Common myeloid progenitor, CD34-positive (primary cell): ENCODE data around the gene C19orf44.

Source experiments
- CTCF ChIA-PET: fragments of 350-600 bp; sonication (Branson Sonifier 250); formaldehyde crosslinking; loops from one replicate; lab custom pipeline; 2021; ENCODE audit warnings: antibody characterized with exemption; lab: Charles Lee
- POLR2A ChIA-PET: fragments of 350-600 bp; sonication (Branson Sonifier 250); formaldehyde crosslinking; loops from one replicate; lab custom pipeline; 2021; ENCODE audit warnings: antibody characterized with exemption; lab: Charles Lee
- DNase-seq, 3 donors: peaks; one replicate each; pipeline versions ENCODE4 v3.0.0 to v3.0.0-alpha.2; 2013
- H3K27ac ChIP-seq, 2 experiments: 1 replicate in 1 of 2; 2 replicates in 1 of 2; pipeline ENCODE4 v1.7.0; 2013; ENCODE audit warnings: inconsistent platforms in 2 of 2, low read length in 2 of 2, mild to moderate bottlenecking in 2 of 2, low read depth in 1 of 2, moderate library complexity in 1 of 2; ENCODE audit not compliant: severe bottlenecking in 2 of 2, insufficient read depth in 1 of 2, poor library complexity in 1 of 2
- H3K27me3 ChIP-seq, 5 experiments: replicated peaks in 2 of 5; 1 replicate in 3 of 5; 2 replicates in 2 of 5; pipeline versions ENCODE4 v1.6.1 to v1.7.0; 2013; ENCODE audit warnings: low read length in 4 of 5, mild to moderate bottlenecking in 2 of 5, moderate library complexity in 2 of 5, inconsistent platforms in 1 of 5; ENCODE audit not compliant: insufficient read depth in 5 of 5, control insufficient read depth in 4 of 5
- H3K36me3 ChIP-seq, 4 experiments: 1 replicate in 2 of 4; 2 replicates in 2 of 4; pipeline versions ENCODE4 v1.6.1 to v1.7.0; 2013; ENCODE audit warnings: low read length in 3 of 4, control low read depth in 1 of 4, mild to moderate bottlenecking in 1 of 4; ENCODE audit not compliant: control insufficient read depth in 4 of 4, insufficient read depth in 4 of 4
- H3K4me1 ChIP-seq, 4 experiments: 1 replicate in 3 of 4; 2 replicates in 1 of 4; pipeline versions ENCODE4 v1.6.1 to v1.7.1; 2013; ENCODE audit warnings: low read length in 3 of 4, mild to moderate bottlenecking in 3 of 4, control low read depth in 1 of 4, inconsistent platforms in 1 of 4, moderate library complexity in 1 of 4; ENCODE audit not compliant: control insufficient read depth in 4 of 4, insufficient read depth in 4 of 4; ENCODE audit errors: control extremely low read depth in 1 of 4
- H3K4me3 ChIP-seq, 7 experiments: 1 replicate in 4 of 7; 2 replicates in 3 of 7; pipeline versions ENCODE4 v1.5.1 to v1.7.0; 2013; ENCODE audit warnings: mild to moderate bottlenecking in 7 of 7, low read length in 6 of 7, moderate library complexity in 6 of 7, inconsistent platforms in 2 of 7, low read depth in 2 of 7, control low read depth in 1 of 7; ENCODE audit not compliant: insufficient read depth in 4 of 7, control insufficient read depth in 1 of 7; ENCODE audit errors: extremely low read depth in 1 of 7
- H3K9me3 ChIP-seq, 5 experiments: 1 replicate in 4 of 5; 2 replicates in 1 of 5; pipeline versions ENCODE4 v1.6.1 to v1.7.1; 2013; ENCODE audit warnings: low read length in 4 of 5, mild to moderate bottlenecking in 2 of 5, inconsistent platforms in 1 of 5, low read depth in 1 of 5, moderate library complexity in 1 of 5; ENCODE audit not compliant: control insufficient read depth in 4 of 5, insufficient read depth in 2 of 5; ENCODE audit errors: control extremely low read depth in 1 of 5
- WGBS: methylation state at CpG from one replicate; pipeline ENCODE4 v1.1.5; 2013; ENCODE audit not compliant: insufficient coverage; 5-methylcytosine and 5-hydroxymethylcytosine counted together

C19orf44 gene

DNA sequence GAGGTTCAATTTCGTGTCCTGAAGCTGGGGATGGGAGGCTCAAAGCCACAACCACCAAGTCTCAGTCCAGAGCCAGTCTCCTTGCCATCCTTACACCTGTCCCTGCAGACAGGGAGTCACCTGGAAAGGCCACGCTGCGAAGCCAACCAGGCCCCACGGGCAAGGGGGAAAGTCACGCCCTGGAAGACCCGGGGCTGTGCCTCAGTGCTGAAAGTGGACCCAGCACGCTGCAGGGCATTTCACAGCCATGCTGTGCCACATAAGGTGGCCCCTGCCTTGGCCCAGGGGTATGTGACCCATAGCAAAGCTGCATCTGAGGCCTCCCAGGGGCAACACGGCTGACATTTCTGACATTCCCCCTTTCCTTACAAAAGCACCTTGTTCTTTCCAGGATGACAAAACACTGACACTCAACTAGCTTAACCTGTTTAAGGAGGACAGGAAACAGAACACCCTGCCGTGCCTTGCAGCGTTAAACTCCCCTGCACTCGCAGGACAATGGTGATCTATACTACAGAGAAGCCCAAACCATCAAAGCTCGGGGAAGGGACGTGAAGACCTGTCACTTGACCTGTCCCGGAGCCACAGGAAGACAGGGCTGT lies 31.2 kb downstream of the C19orf44 start:
- H3K36me3 ChIP-seq = peaks cover 15 to 96% (median 76%) of the 10 kb centered on the region in 4 experiments
- 90% methylated on average over 12 of the region's 14 CpGs for WGBS
- H3K9me3 ChIP-seq = no peaks in the 10 kb centered on the region
- ChIA-PET CTCF (interaction anchor here (0.7 to 1.7 kb wide), 5 partner anchors 9 to 601 kb away, joined by 3 to 6 read pairs (median 3); no protein-coding TSS in a partner anchor), POLR2A (no interaction called here)
- no peaks in the 10 kb centered on the region for H3K27me3 ChIP-seq
- H3K4me1 ChIP-seq = no peaks in the 10 kb centered on the region
- no peak overlapping the region for H3K4me3 ChIP-seq
- no peak for DNase-seq
- H3K27ac ChIP-seq = no peak overlapping the region

DNA sequence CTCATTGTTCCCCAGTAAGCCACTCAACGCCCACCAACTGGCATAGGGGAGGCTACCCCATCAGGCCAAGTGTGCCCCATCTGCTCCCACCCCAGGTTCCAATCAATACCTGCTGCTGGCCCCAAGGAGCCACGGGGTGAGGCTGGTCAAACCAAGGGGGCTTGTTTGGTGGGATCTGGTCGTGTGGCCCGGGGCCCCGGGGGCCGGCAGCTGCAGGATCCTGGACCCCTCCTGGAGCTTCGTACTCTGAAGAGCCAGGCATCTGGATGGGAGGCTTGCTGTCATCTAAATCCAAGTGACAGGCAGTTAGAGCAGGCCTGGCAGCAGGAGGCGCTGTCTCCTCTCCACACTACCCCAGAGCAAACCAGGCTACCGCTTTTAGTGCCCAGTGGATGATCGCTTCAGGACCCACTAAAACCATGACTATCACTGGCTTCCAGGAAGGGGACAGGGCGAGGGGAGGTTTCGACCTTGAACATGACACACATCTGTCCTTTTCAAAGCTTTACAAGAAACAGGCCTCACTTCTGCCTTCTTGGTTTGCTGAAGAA lies 31.9 kb downstream of the C19orf44 start:
- no peaks in the 10 kb centered on the region for H3K4me1 ChIP-seq
- no peaks in the 10 kb centered on the region for H3K27me3 ChIP-seq
- ChIA-PET CTCF (interaction anchor here (0.9 to 1.7 kb wide), 5 partner anchors 9 to 189 kb away, joined by 3 to 6 read pairs (median 3); no protein-coding TSS in a partner anchor), POLR2A (no interaction called here)
- 98% methylated on average over 10 of the region's 12 CpGs for WGBS
- H3K36me3 ChIP-seq = peaks cover 15 to 96% (median 76%) of the 10 kb centered on the region in 4 experiments
- H3K4me3 ChIP-seq = no peak overlapping the region
- H3K9me3 ChIP-seq = no peaks in the 10 kb centered on the region
- peak; percentile 47 to 70 (median 63) for DNase-seq
- H3K27ac ChIP-seq = no peak overlapping the region

DNA sequence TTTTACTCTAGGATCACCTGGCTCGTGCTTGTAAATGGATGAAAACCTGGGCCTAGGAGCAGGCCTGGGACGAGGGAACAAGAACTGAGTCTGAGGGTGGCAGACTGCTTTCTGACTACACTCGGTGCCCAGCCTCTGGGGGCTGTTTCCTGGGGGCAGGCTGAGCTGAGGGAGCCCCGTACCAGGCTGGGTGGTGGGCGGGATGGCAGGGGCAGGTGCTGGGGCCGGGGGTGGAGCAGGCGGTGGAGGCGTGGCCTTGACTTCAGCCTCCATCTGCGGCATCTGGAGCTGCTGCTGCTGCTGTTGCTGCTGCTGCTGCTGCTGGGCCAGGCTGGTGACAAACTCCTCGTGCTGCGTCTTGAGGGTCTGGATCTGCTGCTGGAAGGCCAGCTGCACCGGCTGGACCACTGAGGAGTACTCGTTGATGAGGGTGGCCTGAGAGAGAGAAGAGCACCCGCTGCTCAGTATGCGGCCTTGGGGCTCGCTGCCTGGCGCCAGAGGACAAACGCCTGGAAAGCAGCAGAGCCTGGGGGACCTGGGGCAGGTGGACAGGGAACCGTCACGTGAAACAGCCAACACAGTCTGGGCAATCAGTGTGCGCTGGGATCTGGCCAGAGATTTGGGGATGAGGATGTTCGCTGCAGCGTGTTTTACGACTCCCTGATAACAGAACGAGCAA lies 33.4 kb downstream of the C19orf44 start:
- Histone ChIP-seq H3K4me1 (no peaks in the 10 kb centered on the region), H3K36me3 (peaks cover 15 to 96% (median 78%) of the 10 kb centered on the region in 4 experiments), H3K4me3 (no peak overlapping the region), H3K27ac (peak overlapping the region in 1 of 2 experiments; percentile 14), H3K9me3 (no peaks in the 10 kb centered on the region), H3K27me3 (no peaks in the 10 kb centered on the region)
- CTCF ChIA-PET = no interaction called here
- POLR2A ChIA-PET = no interaction called here
- no peak for DNase-seq
- 96% methylated on average over 23 of the region's 25 CpGs for WGBS

DNA sequence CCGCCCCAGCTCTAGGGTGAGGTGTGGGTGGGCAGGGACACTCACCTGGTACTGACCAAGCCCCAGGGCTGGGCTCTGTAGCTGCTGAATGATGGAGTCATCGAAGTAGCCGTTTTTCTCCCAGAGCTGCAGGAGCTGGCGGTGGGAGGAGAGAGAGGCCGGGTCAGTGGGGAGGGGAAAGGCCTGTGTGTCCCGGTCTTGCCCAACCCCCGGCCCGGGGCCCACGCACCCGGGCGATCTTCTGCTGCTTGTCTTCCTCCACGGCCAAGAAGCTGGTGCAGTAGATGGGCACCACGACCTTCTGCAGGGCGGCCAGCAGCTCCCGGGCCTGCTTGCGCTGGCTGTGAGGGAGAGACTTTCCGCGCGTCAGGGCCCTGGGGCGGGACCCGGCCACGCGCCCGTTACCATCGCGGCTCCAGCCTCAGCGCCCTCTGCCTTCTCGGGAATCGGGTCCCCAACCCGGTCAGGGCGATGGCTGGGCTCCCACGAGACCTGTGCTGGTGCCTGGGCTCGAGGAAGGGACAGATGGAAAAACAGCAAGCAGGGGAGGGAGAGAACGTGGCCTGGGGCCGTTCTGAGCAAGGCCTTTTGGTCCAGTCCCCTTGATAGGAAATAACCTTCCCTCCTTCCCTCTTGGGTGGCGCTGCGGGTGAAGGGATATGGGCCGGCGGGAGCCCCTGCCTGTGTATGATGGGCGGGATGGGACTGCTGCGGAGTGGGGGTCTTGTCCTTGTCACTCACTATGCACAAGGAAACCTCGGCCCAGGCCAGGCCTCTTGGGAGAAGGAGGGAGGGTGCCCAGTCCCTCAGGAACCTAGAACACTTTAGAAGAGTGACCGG lies 34.6 kb downstream of the C19orf44 start:
- Histone ChIP-seq H3K27me3 (no peaks in the 10 kb centered on the region), H3K4me1 (no peaks in the 10 kb centered on the region), H3K36me3 (peaks cover 13 to 95% (median 77%) of the 10 kb centered on the region in 4 experiments), H3K27ac (no peak overlapping the region), H3K9me3 (no peaks in the 10 kb centered on the region), H3K4me3 (no peak overlapping the region)
- CTCF ChIA-PET = interaction anchor here (0.9 kb wide), 1 partner anchor 60 kb away, joined by 3 read pairs; no protein-coding TSS in a partner anchor
- no peak for DNase-seq
- POLR2A ChIA-PET = no interaction called here
- WGBS = 96% methylated on average over 35 of the region's 43 CpGs

DNA sequence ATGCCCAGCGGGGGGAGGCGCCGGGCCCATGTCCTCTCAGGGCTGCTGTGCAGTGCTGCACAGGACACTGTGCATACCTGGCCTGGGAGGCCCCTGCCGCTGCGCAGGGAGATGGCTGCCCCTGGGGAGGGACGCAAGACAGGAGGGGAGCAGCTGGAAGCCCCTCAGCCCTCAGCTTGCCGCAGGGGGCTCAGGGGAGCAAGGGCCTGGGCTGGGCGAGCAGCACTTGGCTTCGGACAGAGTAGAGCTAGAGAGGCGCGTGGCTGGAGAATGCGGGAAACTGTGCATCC lies 35.1 kb downstream of the C19orf44 start:
- CTCF ChIA-PET = interaction anchor here (0.9 to 1.5 kb wide), 2 partner anchors 60 to 76 kb away, joined by 3 read pairs; no protein-coding TSS in a partner anchor
- Histone ChIP-seq H3K9me3 (no peaks in the 10 kb centered on the region), H3K27me3 (no peaks in the 10 kb centered on the region), H3K4me3 (no peak overlapping the region), H3K36me3 (peaks cover 13 to 95% (median 79%) of the 10 kb centered on the region in 4 experiments), H3K4me1 (no peaks in the 10 kb centered on the region), H3K27ac (no peak overlapping the region)
- 95% methylated on average over 12 of the region's 12 CpGs for WGBS
- DNase-seq = no peak
- POLR2A ChIA-PET = no interaction called here

DNA sequence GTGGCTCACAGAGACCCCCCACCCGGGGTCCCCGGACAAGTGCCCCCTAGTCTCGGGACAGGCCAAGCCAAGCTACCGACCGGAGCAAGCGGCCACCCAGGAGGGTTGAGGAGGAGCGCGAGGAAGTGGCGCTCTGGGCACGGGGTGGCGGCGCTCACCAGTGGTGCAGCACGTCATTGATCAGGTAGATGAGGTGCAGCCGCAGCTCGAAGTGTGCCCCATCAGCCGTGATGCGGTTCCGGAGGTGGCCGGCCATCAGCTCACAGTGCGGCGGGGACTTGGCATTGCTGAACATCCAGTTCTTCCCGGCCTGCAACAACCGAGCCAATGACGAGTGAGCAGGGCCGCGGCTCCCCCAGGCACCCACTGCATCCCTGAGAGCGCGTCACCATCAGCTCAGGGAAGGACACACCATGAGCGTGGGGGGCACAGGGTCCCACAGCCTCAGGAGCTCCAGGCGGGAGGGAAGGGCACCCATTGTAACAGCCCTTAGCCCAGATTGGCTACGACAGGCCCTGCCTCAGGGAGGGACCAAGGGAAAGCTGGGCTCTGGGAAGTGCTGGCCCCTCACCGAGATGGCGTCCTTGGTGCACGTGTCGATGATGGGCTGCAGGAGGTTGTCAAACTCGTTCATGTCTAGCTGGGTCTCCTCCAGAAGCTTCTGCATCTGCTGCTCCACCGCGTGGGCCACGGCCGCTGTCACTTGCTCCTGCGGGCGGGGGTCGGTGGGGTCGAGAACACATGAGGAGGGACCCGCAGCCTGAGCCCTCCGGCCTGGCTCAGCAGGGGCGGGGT lies 36.4 kb downstream of the C19orf44 start:
- no peak overlapping the region for H3K4me3 ChIP-seq
- H3K4me1 ChIP-seq = no peaks in the 10 kb centered on the region
- ChIA-PET CTCF (interaction anchor here (1.0 to 1.5 kb wide), 2 partner anchors 75 to 79 kb away, joined by 3 read pairs; no protein-coding TSS in a partner anchor), POLR2A (no interaction called here)
- no peak overlapping the region for H3K27ac ChIP-seq
- DNase-seq = no peak
- WGBS = 96% methylated on average over 47 of the region's 47 CpGs
- H3K36me3 ChIP-seq = peaks cover 11 to 93% (median 75%) of the 10 kb centered on the region in 4 experiments
- H3K27me3 ChIP-seq = no peaks in the 10 kb centered on the region
- no peaks in the 10 kb centered on the region for H3K9me3 ChIP-seq
